Cardiac fibroblast (primary cell): ENCODE measurements around the gene GDAP2.

Experiments
- DNase-seq, 2 donors: peaks; one replicate each; pipeline versions ENCODE4 v3.0.0 to v3.0.0-alpha.2; 2010; ENCODE audit warnings: low read depth in 2 of 2
- H3K4me3 ChIP-seq, 2 donors: replicated peaks in 1 of 2; 1 replicate in 1 of 2; 2 replicates in 1 of 2; pipeline ENCODE4 v1.5.1; 2011; ENCODE audit warnings: low read depth in 2 of 2, low read length in 2 of 2, mild to moderate bottlenecking in 2 of 2, moderate library complexity in 1 of 2
- CTCF ChIP-seq: IDR thresholded peaks from one replicate; pipeline ENCODE4 v1.5.1; 2011; ENCODE audit warnings: low read depth, mild to moderate bottlenecking, low read length, inconsistent platforms

GDAP2 gene

GRCh38 chr1:117825414-117825813 is 104.0 kb downstream of the GDAP2 start:
- no peak overlapping the region for H3K4me3 ChIP-seq
- no peak for TF ChIP-seq CTCF
- DNase-seq: no peak

- no peak overlapping the region for H3K4me3 ChIP-seq
- peak in 1 of 2 donors; percentile 39 for DNase-seq
- TF ChIP-seq CTCF: no peak
These were observed 104.8 kb downstream of the GDAP2 start for GRCh38 chr1:117824616-117825015.

- TF ChIP-seq CTCF: no peak
- DNase-seq: peak; percentile 91 to 97
- no peak overlapping the region for H3K4me3 ChIP-seq
These were observed 107.5 kb downstream of the GDAP2 start for GRCh38 chr1:117821774-117822482.

- no peak overlapping the region for H3K4me3 ChIP-seq
- TF ChIP-seq CTCF: no peak
- no peak for DNase-seq
These were observed 108.1 kb downstream of the GDAP2 start for GRCh38 chr1:117821382-117821755.

- no peak for DNase-seq
- TF ChIP-seq CTCF: no peak
- H3K4me3 ChIP-seq: no peak overlapping the region
These were observed 108.6 kb downstream of the GDAP2 start for GRCh38 chr1:117820694-117821381.

GRCh38 chr1:117820096-117820495 is 109.3 kb downstream of the GDAP2 start:
- DNase-seq: no peak
- H3K4me3 ChIP-seq: no peak overlapping the region
- no peak for TF ChIP-seq CTCF
